OCI-LY7 (cell line): Measurements from ENCODE around the gene SCYGR3. TPM values are rescaled to one million over a fixed set of nuclear protein-coding genes. Genes with fewer than 3 reads are reported as not detected.

Experiments used
- BruUV-seq: library from RNA; stranded (reverse); fragments of 400-500 nt; replicated peaks from 2 replicates; lab custom pipeline; 2021; lab: Mats Ljungman, UMichigan
- CTCF ChIA-PET: fragments of 300-600 bp; sonication (Branson Sonifier 250); formaldehyde crosslinking; loops from one replicate; lab custom pipeline; 2022; ENCODE audit warnings: antibody characterized with exemption; ENCODE audit not compliant: unreplicated experiment; lab: Charles Lee
- POLR2A ChIA-PET: fragments of 300-600 bp; sonication (Branson Sonifier 250); formaldehyde crosslinking; loops from one replicate; lab custom pipeline; 2022; ENCODE audit warnings: antibody characterized with exemption; lab: Charles Lee
- DNase-seq: peaks from one replicate; pipeline ENCODE4 v3.0.0-alpha.2; 2015; ENCODE audit warnings: low spot score
- H2AFZ ChIP-seq: fragments of 200-600 bp; sonication (generic), shearing (Covaris generic); 2 replicates; pipeline ENCODE4 v1.6.1; 2014; ENCODE audit warnings: mild to moderate bottlenecking, antibody characterized with exemption, low read length, moderate library complexity
- H3K27ac ChIP-seq: fragments of 200-600 bp; sonication (generic); 2 replicates; pipeline ENCODE4 v1.5.1; 2014; ENCODE audit warnings: mixed run types, low read depth, mild to moderate bottlenecking, moderate library complexity, low read length, inconsistent platforms; ENCODE audit not compliant: poor library complexity, severe bottlenecking
- H3K36me3 ChIP-seq: fragments of 200-600 bp; sonication (generic); 2 replicates; pipeline ENCODE4 v1.6.1; 2014; ENCODE audit warnings: mild to moderate bottlenecking, antibody characterized with exemption, low read length, moderate library complexity, mixed read lengths; ENCODE audit not compliant: insufficient read depth
- H3K4me1 ChIP-seq: fragments of 200-600 bp; sonication (generic); 2 replicates; pipeline ENCODE4 v1.5.1; 2014; ENCODE audit warnings: mild to moderate bottlenecking, low read length; ENCODE audit not compliant: insufficient read depth, poor library complexity, severe bottlenecking
- H3K4me2 ChIP-seq: fragments of 200-600 bp; sonication (generic); 2 replicates; pipeline ENCODE4 v1.6.1; 2014; ENCODE audit warnings: mild to moderate bottlenecking, low read length
- H3K4me3 ChIP-seq: fragments of 200-600 bp; sonication (generic); 2 replicates; pipeline ENCODE4 v1.5.1; 2014; ENCODE audit warnings: mild to moderate bottlenecking, low read depth, low read length; ENCODE audit not compliant: poor library complexity, severe bottlenecking
- H3K79me2 ChIP-seq: fragments of 200-600 bp; sonication (generic); 2 replicates; pipeline ENCODE4 v1.6.1; 2016; ENCODE audit warnings: low read depth, mild to moderate bottlenecking, low read length, moderate library complexity, mixed read lengths; ENCODE audit not compliant: insufficient read depth
- H3K9me2 ChIP-seq: fragments of 200-600 bp; sonication (generic); 2 replicates; pipeline ENCODE4 v1.6.1; 2016; ENCODE audit warnings: mild to moderate bottlenecking, low read length, mixed read lengths; ENCODE audit not compliant: insufficient read depth
- H3K9me3 ChIP-seq: fragments of 200-600 bp; sonication (generic); 2 replicates; pipeline ENCODE4 v1.6.1; 2014; ENCODE audit warnings: mild to moderate bottlenecking, mixed run types, low read length, mixed read lengths
- H4K20me1 ChIP-seq: fragments of 200-600 bp; sonication (generic); 2 replicates; pipeline ENCODE4 v1.6.1; 2014; ENCODE audit warnings: mild to moderate bottlenecking, antibody characterized with exemption, low read length, moderate library complexity, mixed read lengths; ENCODE audit not compliant: insufficient read depth
- EZH2phosphoT487 ChIP-seq: fragments of 200-600 bp; sonication (generic); IDR thresholded peaks from 2 replicates; pipeline ENCODE4 v1.6.1; 2018; ENCODE audit warnings: low read depth, borderline replicate concordance, mild to moderate bottlenecking, mixed run types, antibody characterized with exemption, low read length, moderate library complexity, mixed read lengths
- intact Hi-C: fragments of 100-400 bp; cut with micrococcal nuclease; formaldehyde crosslinking; loops from one replicate; pipeline ENCODE4 v1.10.0; 2022; ENCODE audit not compliant: unreplicated experiment
- total RNA-seq, 2 experiments: library from RNA; depleted of rRNA in 1 of 2; stranded (reverse); fragments of >200 nt in 1 of 2; shearing (Covaris generic) in 1 of 2; gene quantifications; 2 replicates each; pipeline ENCODE4 v1.2.3, GENCODE V29; 2014 to 2022
- TF ChIP-seq, protein P1 (sequence below): fragments of 200-600 bp; sonication (generic); conservative IDR thresholded peaks from 2 replicates; pipeline ENCODE4 v1.5.1; 2014; ENCODE audit warnings: mild to moderate bottlenecking, antibody characterized with exemption, low read length, moderate library complexity, mixed read lengths

The SCYGR3 gene
- total RNA-seq, 2 experiments from 2014 or later = not detected

DNA sequence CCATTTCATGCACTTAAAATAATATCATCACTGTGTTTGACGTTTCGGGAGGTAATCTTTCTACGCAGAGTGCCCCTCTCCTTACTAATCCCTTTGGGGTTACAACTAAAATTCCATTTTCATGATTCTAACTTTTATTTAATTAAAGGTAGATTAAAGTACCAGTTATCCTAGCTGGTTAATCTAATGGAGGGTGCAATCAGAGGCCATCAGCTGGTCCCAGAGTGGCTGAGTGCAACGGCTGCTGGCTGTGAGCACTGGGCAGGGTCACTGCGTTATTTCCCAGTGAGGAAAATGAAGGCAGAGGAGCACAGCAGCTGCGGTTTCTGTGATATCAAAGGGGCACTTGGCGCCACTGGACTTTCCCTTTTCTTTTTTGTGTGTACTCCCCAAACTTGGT lies 14.8 kb upstream of the SCYGR3 start:
- Histone ChIP-seq H4K20me1 (no peaks in the 10 kb centered on the region), H3K36me3 (no peaks in the 10 kb centered on the region), H3K4me3 (no peak overlapping the region), H3K4me1 (no peaks in the 10 kb centered on the region), H3K79me2 (no peaks in the 10 kb centered on the region), H3K9me3 (no peaks in the 10 kb centered on the region), H3K9me2 (no peaks in the 10 kb centered on the region), H3K4me2 (no peak overlapping the region), H2AFZ (no peak overlapping the region), H3K27ac (no peak overlapping the region)
- DNase-seq = no peak
- intact Hi-C loops = no loop called here
- no TSS peak for BruUV-seq
- POLR2A ChIA-PET = no interaction called here
- CTCF ChIA-PET = no interaction called here
- TF ChIP-seq, protein P1, sequence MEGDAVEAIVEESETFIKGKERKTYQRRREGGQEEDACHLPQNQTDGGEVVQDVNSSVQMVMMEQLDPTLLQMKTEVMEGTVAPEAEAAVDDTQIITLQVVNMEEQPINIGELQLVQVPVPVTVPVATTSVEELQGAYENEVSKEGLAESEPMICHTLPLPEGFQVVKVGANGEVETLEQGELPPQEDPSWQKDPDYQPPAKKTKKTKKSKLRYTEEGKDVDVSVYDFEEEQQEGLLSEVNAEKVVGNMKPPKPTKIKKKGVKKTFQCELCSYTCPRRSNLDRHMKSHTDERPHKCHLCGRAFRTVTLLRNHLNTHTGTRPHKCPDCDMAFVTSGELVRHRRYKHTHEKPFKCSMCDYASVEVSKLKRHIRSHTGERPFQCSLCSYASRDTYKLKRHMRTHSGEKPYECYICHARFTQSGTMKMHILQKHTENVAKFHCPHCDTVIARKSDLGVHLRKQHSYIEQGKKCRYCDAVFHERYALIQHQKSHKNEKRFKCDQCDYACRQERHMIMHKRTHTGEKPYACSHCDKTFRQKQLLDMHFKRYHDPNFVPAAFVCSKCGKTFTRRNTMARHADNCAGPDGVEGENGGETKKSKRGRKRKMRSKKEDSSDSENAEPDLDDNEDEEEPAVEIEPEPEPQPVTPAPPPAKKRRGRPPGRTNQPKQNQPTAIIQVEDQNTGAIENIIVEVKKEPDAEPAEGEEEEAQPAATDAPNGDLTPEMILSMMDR = no peak
- TF ChIP-seq EZH2phosphoT487 = no peak

DNA sequence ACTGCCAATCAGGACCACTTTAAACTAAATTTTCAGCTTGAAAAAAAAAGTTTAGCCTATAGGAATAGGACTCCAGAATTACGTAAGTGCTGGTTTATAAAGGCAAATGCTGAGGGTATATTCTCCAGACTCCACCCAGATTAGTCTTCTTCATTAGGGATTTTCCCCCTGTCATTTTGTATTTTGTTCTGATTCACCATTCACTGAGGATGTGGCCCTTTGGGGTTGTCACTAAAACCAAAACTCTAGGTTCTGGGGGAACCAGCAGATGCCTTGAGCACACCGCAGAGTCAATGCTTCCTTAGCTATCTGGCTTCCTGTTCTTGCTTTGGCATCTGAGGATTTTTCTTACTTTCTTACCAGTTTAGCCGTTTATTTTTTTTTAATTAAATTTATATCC lies 13.1 kb upstream of the SCYGR3 start:
- TF ChIP-seq, protein P1 = no peak
- no peak for TF ChIP-seq EZH2phosphoT487
- intact Hi-C loops = no loop called here

DNA sequence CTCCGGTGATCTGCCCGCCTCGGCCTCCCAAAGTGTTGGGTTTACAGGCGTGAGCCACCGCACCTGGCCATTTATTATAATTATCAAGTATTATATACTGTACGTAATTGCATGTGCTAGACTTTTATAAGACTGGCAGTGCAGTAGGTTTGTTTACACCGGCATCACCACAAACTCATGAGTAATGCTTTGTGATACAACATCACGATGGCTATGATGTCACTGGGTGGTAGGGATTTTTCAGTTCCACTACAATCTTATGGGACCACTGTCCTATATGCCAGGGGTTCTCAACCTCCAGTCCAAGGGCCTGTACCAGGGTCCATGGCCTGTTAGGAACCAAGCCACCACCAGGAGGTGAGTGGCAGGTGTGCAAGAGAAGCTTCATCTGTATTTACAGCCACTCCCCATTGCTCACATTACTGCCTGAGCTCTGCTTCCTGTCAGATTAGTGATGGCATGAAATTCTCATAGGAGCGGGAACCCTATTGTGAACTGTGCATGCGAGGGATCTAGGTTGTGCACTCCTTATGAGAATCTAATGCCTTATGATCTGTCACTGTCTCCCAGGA lies 12.0 kb upstream of the SCYGR3 start:
- no peak overlapping the region for H3K27ac ChIP-seq
- H4K20me1 ChIP-seq = no peaks in the 10 kb centered on the region
- H3K9me3 ChIP-seq = no peaks in the 10 kb centered on the region
- no TSS peak for BruUV-seq
- no peaks in the 10 kb centered on the region for H3K36me3 ChIP-seq
- no peak overlapping the region for H3K4me3 ChIP-seq
- H3K79me2 ChIP-seq = no peaks in the 10 kb centered on the region
- H3K4me1 ChIP-seq = no peaks in the 10 kb centered on the region
- POLR2A ChIA-PET = interaction anchor here (0.6 kb wide), 1 partner anchor 9 kb away, joined by 5 read pairs; no protein-coding TSS in a partner anchor
- CTCF ChIA-PET = no interaction called here
- H3K9me2 ChIP-seq = no peaks in the 10 kb centered on the region
- no peak overlapping the region for H2AFZ ChIP-seq
- TF ChIP-seq, protein P1 = no peak
- no peak for TF ChIP-seq EZH2phosphoT487
- no peak overlapping the region for H3K4me2 ChIP-seq
- no peak for DNase-seq
- intact Hi-C loops = no loop called here

More for the DNA sequence above, 13.1 kb upstream of the SCYGR3 start:
- Histone ChIP-seq H3K4me2 (no peak overlapping the region), H3K9me2 (no peaks in the 10 kb centered on the region), H3K79me2 (no peaks in the 10 kb centered on the region), H3K9me3 (no peaks in the 10 kb centered on the region), H3K36me3 (no peaks in the 10 kb centered on the region), H4K20me1 (no peaks in the 10 kb centered on the region), H2AFZ (no peak overlapping the region), H3K27ac (no peak overlapping the region), H3K4me3 (no peak overlapping the region), H3K4me1 (no peaks in the 10 kb centered on the region)
- CTCF ChIA-PET = no interaction called here
- no peak for DNase-seq
- POLR2A ChIA-PET = interaction anchor here (0.6 to 1.1 kb wide), 2 partner anchors 9 kb away, joined by 3 to 5 read pairs; no protein-coding TSS in a partner anchor
- BruUV-seq = no TSS peak
